SK-N-SH (cell line): ENCODE results near the gene ZFHX3. TPM values are rescaled to one million over a fixed set of nuclear protein-coding genes. Genes with fewer than 3 reads are reported as not detected.

Source experiments
- CTCF ChIA-PET: fragments of 300-600, 350-600 bp; formaldehyde crosslinking; extraction: SDS; loops from one replicate; lab custom pipeline; 2021; lab: Yijun Ruan, JAX
- POLR2A ChIA-PET: fragments of 350-600 bp; sonication (Branson Sonifier 250); formaldehyde crosslinking; extraction: SDS; loops from one replicate; lab custom pipeline; 2020; ENCODE audit warnings: antibody characterized with exemption, inconsistent platforms; lab: Yijun Ruan, JAX
- DNase-seq: peaks from one replicate; pipeline ENCODE4 v3.0.0; 2012
- H2AFZ ChIP-seq: fragments of 200-600 bp; sonication (generic); 2 replicates; pipeline ENCODE4 v1.8.1; 2016; ENCODE audit warnings: antibody characterized with exemption, mild to moderate bottlenecking, low read depth
- H3F3A ChIP-seq: fragments of 200-600 bp; sonication (generic); replicated peaks from 2 replicates; pipeline ENCODE3; 2016; ENCODE audit warnings: antibody characterized with exemption, mild to moderate bottlenecking; ENCODE audit not compliant: insufficient read depth
- H3K27ac ChIP-seq, 2 experiments: fragments of 200-500 bp in 1 of 2; fragments of 200-600 bp in 1 of 2; sonication (Bioruptor generic) in 1 of 2; sonication (generic), shearing (Covaris generic) in 1 of 2; 2 replicates each; pipeline versions ENCODE4 v1.5.1 to v1.6.1; 2014 to 2016; ENCODE audit warnings: low read depth in 2 of 2, inconsistent platforms in 1 of 2, low read length in 1 of 2, mild to moderate bottlenecking in 1 of 2, mixed read lengths in 1 of 2
- H3K27me3 ChIP-seq: fragments of 200-600 bp; sonication (generic), shearing (Covaris generic); 2 replicates; pipeline ENCODE4 v1.6.1; 2016; ENCODE audit warnings: mixed run types; ENCODE audit not compliant: insufficient read depth
- H3K36me3 ChIP-seq, 2 experiments: fragments of 200-500 bp in 1 of 2; fragments of 200-600 bp in 1 of 2; sonication (Bioruptor generic) in 1 of 2; sonication (generic) in 1 of 2; replicated peaks in 1 of 2; 2 replicates each; pipeline versions ENCODE3 to v1.5.1; 2014 to 2016; ENCODE audit warnings: low read length in 1 of 2, mild to moderate bottlenecking in 1 of 2; ENCODE audit not compliant: insufficient read depth in 2 of 2, control insufficient read depth in 1 of 2
- H3K4me1 ChIP-seq, 2 experiments: fragments of 200-500 bp in 1 of 2; fragments of 200-600 bp in 1 of 2; sonication (Bioruptor generic) in 1 of 2; sonication (generic), shearing (Covaris generic) in 1 of 2; 2 replicates each; pipeline versions ENCODE4 v1.5.1 to v1.6.1; 2014 to 2016; ENCODE audit warnings: low read depth in 1 of 2, low read length in 1 of 2, mixed run types in 1 of 2; ENCODE audit not compliant: insufficient read depth in 2 of 2, control insufficient read depth in 1 of 2
- H3K4me2 ChIP-seq: fragments of 200-600 bp; sonication (generic), shearing (Covaris generic); 2 replicates; pipeline ENCODE4 v1.6.1; 2017; ENCODE audit warnings: mixed run types
- H3K4me3 ChIP-seq, 2 experiments: fragments of 200-500 bp in 1 of 2; fragments of 200-600 bp in 1 of 2; sonication (Bioruptor generic) in 1 of 2; sonication (generic), shearing (Covaris generic) in 1 of 2; 2 replicates each; pipeline versions ENCODE4 v1.5.1 to v1.8.1; 2014 to 2016; ENCODE audit warnings: low read depth in 2 of 2, inconsistent platforms in 1 of 2, low read length in 1 of 2, mild to moderate bottlenecking in 1 of 2, mixed read lengths in 1 of 2, moderate library complexity in 1 of 2
- H3K79me2 ChIP-seq: fragments of 200-600 bp; sonication (generic); 2 replicates; pipeline ENCODE4 v1.8.1; 2017; ENCODE audit warnings: mild to moderate bottlenecking; ENCODE audit not compliant: insufficient read depth
- H3K9ac ChIP-seq: fragments of 200-600 bp; sonication (generic); 2 replicates; pipeline ENCODE4 v1.6.1; 2017; ENCODE audit warnings: mixed run types
- H3K9me2 ChIP-seq: fragments of 200-600 bp; sonication (generic); 2 replicates; pipeline ENCODE4 v1.6.1; 2017; ENCODE audit warnings: mixed run types
- H3K9me3 ChIP-seq: fragments of 200-600 bp; sonication (generic); 2 replicates; pipeline ENCODE4 v1.6.1; 2017; ENCODE audit warnings: mixed run types, mild to moderate bottlenecking, moderate library complexity
- H4K20me1 ChIP-seq: fragments of 200-600 bp; sonication (generic); 2 replicates; pipeline ENCODE4 v1.6.1; 2017; ENCODE audit warnings: mild to moderate bottlenecking, mixed run types; ENCODE audit not compliant: insufficient read depth
- ELF1 ChIP-seq: IDR thresholded peaks from 2 replicates; pipeline ENCODE4 v1.4.0; 2012
- EZH2phosphoT487 ChIP-seq: fragments of 200-600 bp; sonication (generic); IDR thresholded peaks from 2 replicates; pipeline ENCODE4 v1.6.1; 2017; ENCODE audit warnings: low read depth, mixed run types, mild to moderate bottlenecking, antibody characterized with exemption, moderate library complexity, borderline replicate concordance
- FOXM1 ChIP-seq: IDR thresholded peaks from 2 replicates; pipeline ENCODE4 v1.4.0; 2012; ENCODE audit warnings: low read depth, mild to moderate bottlenecking
- GATA2 ChIP-seq: sonication (generic); formaldehyde crosslinking; IDR thresholded peaks from 2 replicates; pipeline ENCODE4 v1.5.0; 2020; ENCODE audit warnings: mild to moderate bottlenecking, missing genetic modification reagents
- NFIC ChIP-seq: IDR thresholded peaks from 2 replicates; pipeline ENCODE4 v1.4.0; 2012; ENCODE audit warnings: borderline replicate concordance
- PBX3 ChIP-seq: IDR thresholded peaks from 2 replicates; pipeline ENCODE4; 2012
- RAD21 ChIP-seq: IDR thresholded peaks from 2 replicates; pipeline ENCODE4 v1.6.1; 2012; ENCODE audit warnings: mild to moderate bottlenecking, low read length
- RCOR1 ChIP-seq: fragments of 150-350 bp; IDR thresholded peaks from 2 replicates; pipeline ENCODE4 v1.6.1; 2017; ENCODE audit warnings: antibody characterized with exemption, low read length
- SMC3 ChIP-seq: IDR thresholded peaks from 2 replicates; pipeline ENCODE4 v1.6.1; 2012; ENCODE audit warnings: low read depth, low read length, improper control_type of control experiment
- ZBTB33 ChIP-seq: IDR thresholded peaks from 2 replicates; pipeline ENCODE4 v1.4.0; 2012; ENCODE audit warnings: low read depth, borderline replicate concordance
- WGBS: methylation state at CpG from one replicate; pipeline ENCODE4 v1.1.6; 2017; ENCODE audit warnings: low lambda C conversion rate; 5-methylcytosine and 5-hydroxymethylcytosine counted together
- polyA plus RNA-seq, 3 experiments: library from polyadenylated mRNA; depleted of rRNA; stranded (reverse); fragments of >200 nt; gene quantifications; 2 replicates each; pipeline ENCODE4 v1.2.3, GENCODE V29; 2012

The ZFHX3 gene
- polyA plus RNA-seq, 1 of the 3 experiments (the other 2 are of a cell fraction) = 2.0 TPM

- Histone ChIP-seq H2AFZ (no peak overlapping the region), H3K27ac (peak overlapping the region; percentile 74 to 90), H3K4me3 (no peak overlapping the region), H3K79me2 (peaks cover 97% of the 10 kb centered on the region), H3K9ac (peak overlapping the region; percentile 49), H3K27me3 (no peaks in the 10 kb centered on the region), H3K36me3 (no peaks in the 10 kb centered on the region), H3K4me1 (peaks cover 68 to 82% of the 10 kb centered on the region in 2 experiments), H3F3A (peaks cover 27% of the 10 kb centered on the region), H3K9me3 (no peaks in the 10 kb centered on the region), H3K9me2 (no peaks in the 10 kb centered on the region), H4K20me1 (no peaks in the 10 kb centered on the region), H3K4me2 (peak overlapping the region; percentile 62)
- 49% methylated on average over 5 of the region's 5 CpGs for WGBS
- CTCF ChIA-PET = interaction anchor here (0.9 to 4.5 kb wide), 7 partner anchors 12 to 827 kb away, joined by 3 to 17 read pairs (median 4); no protein-coding TSS in a partner anchor
- DNase-seq = no peak
- POLR2A ChIA-PET = no interaction called here
- TF ChIP-seq SMC3 (no peak), FOXM1 (no peak), NFIC (no peak), GATA2 (CRISPR knock-in tag) (no peak), ELF1 (no peak), ZBTB33 (no peak), RCOR1 (no peak)
These were observed 3.3 kb upstream of the ZFHX3 start for GRCh38 chr16:73051226-73051625.

GRCh38 chr16:73050201-73051099 is 2.5 kb upstream of the ZFHX3 start:
- H3K79me2 ChIP-seq = peaks cover 96% of the 10 kb centered on the region
- no peaks in the 10 kb centered on the region for H3K36me3 ChIP-seq
- H3K4me2 ChIP-seq = peak overlapping the region; percentile 62
- H4K20me1 ChIP-seq = no peaks in the 10 kb centered on the region
- H3K4me1 ChIP-seq = peaks cover 68 to 80% of the 10 kb centered on the region in 2 experiments
- WGBS = 52% methylated on average over 11 of the region's 11 CpGs
- H3K4me3 ChIP-seq = no peak overlapping the region; a peak in 1 of 4 replicates
- no peaks in the 10 kb centered on the region for H3K27me3 ChIP-seq
- peak overlapping the region; percentile 49 for H3K9ac ChIP-seq
- H3K9me3 ChIP-seq = no peaks in the 10 kb centered on the region
- H3F3A ChIP-seq = peaks cover 20% of the 10 kb centered on the region
- no peaks in the 10 kb centered on the region for H3K9me2 ChIP-seq
- ChIA-PET CTCF (interaction anchor here (0.9 to 1.7 kb wide), 5 partner anchors 8 to 550 kb away, joined by 3 to 7 read pairs (median 4); no protein-coding TSS in a partner anchor), POLR2A (no interaction called here)
- no peak overlapping the region for H2AFZ ChIP-seq
- peak overlapping the region; percentile 74 to 90 for H3K27ac ChIP-seq
- no peak for TF ChIP-seq EZH2phosphoT487
- 0 out of 2 replicates have a peak, but pooled peaks have one; percentile 10 for TF ChIP-seq PBX3
- peak; percentile 15; the same call in 1 of the 2 replicates for TF ChIP-seq RAD21
- DNase-seq = peak; percentile 46
